NT2/D1 (cell line): ENCODE results near the gene HABP2.

Source experiments
- SUZ12 ChIP-seq: IDR thresholded peaks from 2 replicates; pipeline ENCODE4 v1.6.1; 2011; ENCODE audit not compliant: insufficient read length, insufficient read depth; ENCODE audit errors: extremely low read depth
- YY1 ChIP-seq: IDR thresholded peaks from 2 replicates; pipeline ENCODE4 v1.6.1; 2011; ENCODE audit not compliant: insufficient read length, insufficient read depth
- ZNF274 ChIP-seq: IDR thresholded peaks from 2 replicates; pipeline ENCODE4 v1.6.1; 2011; ENCODE audit warnings: mild to moderate bottlenecking, low read depth, low read length

- TF ChIP-seq YY1, result no peak
- no peak for TF ChIP-seq ZNF274
- TF ChIP-seq SUZ12, result no peak
Observed at GRCh38 chr10:113554214-113554613, 1.4 kb downstream of the HABP2 start.
